Right cardiac atrium (tissue), 5 donors: ENCODE measurements around the gene CELA3B. TPM values are rescaled to one million over a fixed set of nuclear protein-coding genes. Genes with fewer than 3 reads are reported as not detected.
A peak's percentile ranks its signal among the peaks of the same experiment; 100 is the strongest.
"Not testable (repeated sequence)": the region's sequence is repeated elsewhere in the genome, so short reads cannot be mapped to it uniquely, and the experiment has no call there.

Experiments used
- ATAC-seq, 2 donors: fragments of 200-7000 bp; cut with Tn5 transposase; one replicate each; pipeline versions ENCODE4 v1.8.0 to v1.9.1; 2020; ENCODE audit warnings: moderate library complexity in 2 of 2, mild to moderate bottlenecking in 1 of 2
- DNase-seq, 3 donors: peaks; one replicate each; pipeline ENCODE4 v3.0.0-alpha.2; 2020
- H3K27ac ChIP-seq: one replicate; pipeline ENCODE4 v1.5.1; 2013; ENCODE audit warnings: mild to moderate bottlenecking, low read length, control low read depth, moderate library complexity
- H3K27me3 ChIP-seq: one replicate; pipeline ENCODE4 v1.6.1; 2013; ENCODE audit not compliant: control insufficient read depth, insufficient read depth
- H3K4me1 ChIP-seq: one replicate; pipeline ENCODE4 v1.6.1; 2013; ENCODE audit warnings: low read length; ENCODE audit not compliant: control insufficient read depth, insufficient read depth
- H3K4me3 ChIP-seq: one replicate; pipeline ENCODE4 v1.5.1; 2013; ENCODE audit warnings: low read length, control low read depth
- H3K9me3 ChIP-seq: one replicate; pipeline ENCODE4 v1.6.1; 2013; ENCODE audit warnings: low read length; ENCODE audit not compliant: control insufficient read depth
- WGBS: extraction: QIAGEN DNeasy Blood & Tissue Kit; methylation state at CpG from one replicate; pipeline ENCODE4 v1.1.7; 2013; 5-methylcytosine and 5-hydroxymethylcytosine counted together
- intact Hi-C, 4 donors: fragments of 100-400 bp; cut with DNase I; formaldehyde crosslinking; loops; one replicate each; pipeline versions ENCODE4 v1.11.0 to v1.14.0; 2022 to 2023
- polyA plus RNA-seq: library from polyadenylated mRNA; stranded (reverse); fragments of 200-250 nt; gene quantifications from one replicate; pipeline ENCODE4 v1.2.3, GENCODE V29; 2013
- total RNA-seq, 4 donors: library from RNA; stranded (reverse); fragmentation: NEBNext Ultra II Directional; extraction: Animal tissue kit (Norgen Biotek cat#: 25700); gene quantifications; one replicate each; pipeline ENCODE4 v1.2.1, GENCODE V29; 2021
- donor health status: healthy with polysubstance abuse.
- donor health status: DM: no; HTN: yes; CAD: no.
- donor health status: DM: no; HTN: no; CAD: no.
- donor health status: DM: no; HTN: yes; CAD: no; lungs with severe emphysema.
- donor health status: DM: yes; HTN: yes; CAD: no.

Gene CELA3B
- total and polyA plus RNA-seq, 5 donors, result 0.09 to 0.53 TPM; not detected in 3

DNA sequence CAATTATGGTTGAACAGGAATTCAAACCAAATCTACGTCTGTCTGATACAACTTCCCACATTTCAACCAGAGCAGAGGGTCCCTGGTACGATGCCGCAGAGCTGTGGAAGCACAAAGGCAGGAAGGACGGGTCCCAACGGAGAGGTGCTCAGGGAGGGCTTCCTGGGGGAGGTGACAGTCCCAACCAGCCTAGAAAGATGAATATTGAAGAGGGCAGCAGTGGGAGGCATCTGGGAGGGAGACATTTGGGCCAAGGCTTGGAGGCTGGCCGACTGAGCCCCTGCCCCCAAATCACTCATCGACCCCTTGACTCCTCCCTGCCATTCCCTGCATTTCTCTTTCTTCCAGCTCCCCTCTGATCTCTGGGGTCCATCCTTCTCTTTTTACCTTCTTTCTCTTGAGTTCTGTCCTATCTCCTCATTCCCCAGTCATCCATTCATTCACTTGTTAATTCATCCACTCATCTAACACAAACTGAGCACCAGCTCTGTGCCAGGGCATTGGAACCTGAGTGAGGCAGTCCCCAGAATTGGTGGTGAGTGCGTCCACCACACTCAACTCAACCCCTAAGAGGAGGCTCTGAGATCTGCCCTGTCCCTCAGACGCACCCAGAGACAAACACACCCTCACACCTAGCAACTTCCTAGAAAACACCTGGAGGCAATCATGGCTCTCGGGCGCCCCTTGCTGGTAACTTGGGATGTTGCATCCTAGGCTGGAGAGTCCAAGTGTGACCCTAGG lies 13.2 kb upstream of the CELA3B start:
- H3K4me1 ChIP-seq, result peaks cover 1% of the 10 kb centered on the region
- 45% methylated on average over 11 of the region's 11 CpGs for WGBS
- ATAC-seq (peak; percentile 78 to 80), DNase-seq (peak; percentile 65 to 91 (median 87))
- intact Hi-C loops, result loop anchor here in 2 of 4 donors (10.0 kb wide), 2 partner anchors 89 to 99 kb away; no protein-coding TSS in a partner anchor
- no peaks in the 10 kb centered on the region for H3K27me3 ChIP-seq
- no peaks in the 10 kb centered on the region for H3K9me3 ChIP-seq
- H3K4me3 ChIP-seq, result no peak overlapping the region
- H3K27ac ChIP-seq, result no peak overlapping the region

DNA sequence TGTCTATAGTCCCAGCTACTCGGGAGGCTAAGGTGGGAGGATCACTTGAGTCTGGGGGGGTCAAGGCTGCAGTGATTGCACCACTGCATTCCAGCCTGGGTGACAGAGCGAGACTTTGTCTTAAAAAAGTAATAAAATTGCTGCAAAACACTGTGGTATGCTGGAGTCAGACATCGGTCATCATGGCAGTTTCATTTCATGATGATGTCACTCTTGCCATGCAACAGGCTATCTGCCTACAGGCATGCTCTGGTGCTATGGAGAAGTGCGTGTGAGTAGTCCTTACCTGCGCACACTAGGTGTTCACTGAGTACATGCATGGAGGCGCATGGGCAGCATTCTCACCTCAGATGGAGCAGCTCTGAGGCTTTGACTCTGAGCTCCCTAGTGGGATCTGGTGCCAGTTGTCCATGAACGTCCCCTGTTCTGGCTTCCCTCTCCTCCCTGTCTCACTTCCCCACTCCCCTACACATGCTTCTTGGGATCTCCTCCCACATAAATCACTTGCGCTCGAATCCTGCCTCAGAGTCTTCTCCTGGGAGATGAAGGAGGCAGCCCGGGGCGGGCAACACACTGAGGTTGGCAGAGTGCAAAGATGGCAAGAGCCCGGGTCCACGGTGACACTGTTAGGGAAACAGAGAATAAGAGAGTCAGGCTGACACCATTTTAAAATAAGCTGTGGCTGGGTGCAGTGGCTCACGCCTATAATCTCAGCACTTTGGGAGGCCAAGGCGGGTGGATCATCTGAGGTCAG lies 10.4 kb upstream of the CELA3B start:
- intact Hi-C loops, result loop anchor here in 2 of 4 donors (10.0 kb wide), 2 partner anchors 92 to 102 kb away; no protein-coding TSS in a partner anchor
- Histone ChIP-seq H3K4me1 (peaks cover 1% of the 10 kb centered on the region), H3K27ac (no peak overlapping the region), H3K4me3 (no peak overlapping the region), H3K27me3 (no peaks in the 10 kb centered on the region), H3K9me3 (no peaks in the 10 kb centered on the region)
- DNase-seq, result no peak
- ATAC-seq, result no peak
- 80% methylated on average over 15 of the region's 15 CpGs for WGBS

DNA sequence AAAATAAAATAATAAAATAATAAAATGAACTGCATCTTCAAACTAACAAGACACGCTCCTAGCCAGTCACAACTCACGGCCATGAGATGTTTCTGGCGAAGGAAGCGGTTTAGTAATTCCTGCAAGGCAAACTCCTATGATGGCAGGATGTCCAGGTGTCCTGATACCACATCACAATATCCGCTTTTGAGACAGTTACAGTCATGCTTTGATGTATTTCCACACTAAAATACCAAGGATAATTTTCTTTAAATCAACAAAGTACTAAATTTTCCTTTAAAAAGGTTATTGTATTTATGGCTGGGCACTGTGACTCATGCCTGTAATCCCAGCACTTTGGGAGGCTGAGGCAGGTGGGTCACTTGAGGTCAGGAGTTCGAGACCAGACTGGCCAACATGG lies 9.6 kb upstream of the CELA3B start:
- 92% methylated on average over 6 of the region's 6 CpGs for WGBS
- intact Hi-C loops, result loop anchor here in 2 of 4 donors (10.0 kb wide), 2 partner anchors 92 to 102 kb away; no protein-coding TSS in a partner anchor
- H3K4me1 ChIP-seq, ATAC-seq, H3K4me3 ChIP-seq, DNase-seq, H3K27me3 ChIP-seq, H3K9me3 ChIP-seq, H3K27ac ChIP-seq: not testable (repeated sequence)

DNA sequence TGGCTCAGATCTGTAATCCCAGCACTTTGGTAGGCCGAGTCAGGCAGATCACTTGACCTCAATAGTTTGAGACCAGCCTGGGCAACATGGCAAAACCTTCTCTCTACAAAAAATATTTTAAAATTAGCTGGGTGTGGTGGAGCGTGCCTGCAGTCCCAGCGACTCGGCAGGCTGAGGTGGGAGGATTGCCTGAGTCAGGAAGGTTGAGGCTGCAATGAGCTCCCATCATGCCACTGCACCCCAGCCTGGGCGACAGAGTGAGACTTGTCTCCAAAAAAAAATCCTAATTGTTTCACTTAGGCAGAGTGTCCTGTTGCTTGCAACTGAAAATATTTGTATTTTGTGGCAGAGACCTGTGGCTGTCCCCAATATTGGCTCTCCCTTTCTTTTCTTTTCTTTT lies 7.8 kb upstream of the CELA3B start:
- H3K4me3 ChIP-seq, H3K4me1 ChIP-seq, ATAC-seq, H3K27ac ChIP-seq, DNase-seq, H3K27me3 ChIP-seq, H3K9me3 ChIP-seq: not testable (repeated sequence)
- intact Hi-C loops, result loop anchor here in 2 of 4 donors (10.0 kb wide), 2 partner anchors 94 to 104 kb away; no protein-coding TSS in a partner anchor
- WGBS, result 77% methylated on average over 5 of the region's 5 CpGs

DNA sequence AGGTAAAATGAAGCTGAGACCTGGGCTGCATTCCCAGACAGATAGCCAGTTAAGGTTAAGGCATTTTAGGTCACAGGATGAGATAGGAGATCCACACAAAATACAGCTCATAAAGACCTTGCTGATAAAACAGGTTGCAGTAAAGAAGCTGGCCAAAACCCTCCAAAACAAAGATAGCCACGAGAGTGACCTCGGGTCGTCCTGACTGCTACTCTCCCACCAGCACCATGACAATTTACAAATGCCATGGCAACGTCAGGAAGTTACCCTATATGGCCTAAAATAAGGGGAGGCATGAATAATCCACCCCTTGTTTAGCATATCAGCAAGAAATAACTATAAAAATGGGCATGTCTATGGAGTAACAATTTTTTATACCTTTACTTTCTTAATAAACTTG lies 6.3 kb upstream of the CELA3B start:
- intact Hi-C loops, H3K27ac ChIP-seq, H3K27me3 ChIP-seq, H3K9me3 ChIP-seq, H3K4me3 ChIP-seq, H3K4me1 ChIP-seq, DNase-seq, ATAC-seq: not testable (repeated sequence)
- WGBS, result 27% methylated on average over 4 of the region's 4 CpGs

DNA sequence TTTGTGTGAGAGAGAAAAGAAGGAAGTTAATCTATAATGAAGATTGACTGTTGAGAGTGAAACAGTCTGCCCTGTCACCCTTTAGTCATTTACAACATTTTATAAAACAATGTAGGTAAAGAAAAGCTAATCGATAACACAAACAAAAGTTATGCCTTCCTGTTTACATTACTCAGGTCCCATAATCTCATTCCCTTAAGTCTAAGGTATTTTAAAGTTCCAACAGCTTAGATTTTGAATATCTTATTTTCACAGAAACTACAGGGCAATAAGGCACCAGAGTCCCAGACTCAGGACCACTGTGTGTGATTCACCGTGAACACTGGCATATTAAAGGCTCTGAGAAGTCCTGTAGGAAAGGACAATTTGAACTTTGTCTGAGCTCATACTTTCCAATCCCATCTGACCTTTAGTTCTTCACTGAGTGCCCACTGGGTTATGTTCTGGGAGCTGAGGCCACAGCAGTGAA lies 3.8 kb upstream of the CELA3B start:
- H3K4me1 ChIP-seq, result not testable (repeated sequence)
- ATAC-seq, result peak in 1 of 2 donors; percentile 37

DNA sequence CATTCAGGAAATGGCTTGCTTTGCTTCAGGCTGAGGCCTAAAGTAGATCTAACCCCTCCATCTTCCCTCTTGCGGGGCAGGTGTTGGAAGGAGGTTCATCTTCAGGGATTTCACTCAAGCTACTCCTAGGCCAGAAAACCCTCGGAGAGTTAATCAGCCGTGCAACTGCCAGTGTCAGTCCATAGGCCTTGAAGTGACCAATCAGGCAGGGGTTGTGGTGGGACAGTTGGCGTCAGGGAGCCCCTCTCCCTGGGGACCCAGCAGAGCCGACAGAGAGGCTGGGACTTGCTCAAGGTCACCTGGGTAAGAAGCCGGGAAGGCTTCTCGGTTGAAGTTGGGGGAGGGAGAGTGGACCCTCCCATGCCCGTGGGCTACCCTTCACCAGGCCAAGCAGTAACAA lies 2.9 kb upstream of the CELA3B start:
- ATAC-seq, result peak in 1 of 2 donors; percentile 8
- H3K9me3 ChIP-seq, DNase-seq, H3K4me3 ChIP-seq, H3K27me3 ChIP-seq, H3K27ac ChIP-seq, H3K4me1 ChIP-seq, intact Hi-C loops: not testable (repeated sequence)
- 77% methylated on average over 8 of the region's 8 CpGs for WGBS

More for the DNA sequence above, 3.8 kb upstream of the CELA3B start:
- DNase-seq, H3K4me3 ChIP-seq, H3K27me3 ChIP-seq, H3K27ac ChIP-seq, intact Hi-C loops, H3K9me3 ChIP-seq: not testable (repeated sequence)
- 68% methylated on average over 2 of the region's 2 CpGs for WGBS

DNA sequence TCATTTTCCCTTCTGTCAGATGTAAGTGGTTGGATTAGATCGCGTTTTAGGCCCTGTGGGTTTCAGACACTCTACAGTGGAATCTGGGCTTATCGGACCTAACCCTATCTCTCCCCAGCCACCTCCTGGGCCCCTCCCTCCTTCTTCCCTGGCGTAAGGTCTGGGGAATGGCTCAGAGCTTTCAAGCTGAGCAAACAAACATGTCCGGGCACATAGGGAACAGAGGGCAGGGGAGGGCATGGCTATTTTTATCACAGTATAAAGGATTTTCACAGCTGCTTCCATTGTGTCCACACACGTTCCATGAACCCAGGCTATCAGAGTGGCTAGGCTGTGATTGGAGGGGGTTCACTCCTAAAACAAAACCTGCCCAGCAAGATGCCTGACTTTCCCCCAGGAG lies 2.1 kb upstream of the CELA3B start:
- peak overlapping the region; percentile 62 for H3K27ac ChIP-seq
- DNase-seq, result peak in 2 of 3 donors; percentile 62
- H3K4me1 ChIP-seq, H3K27me3 ChIP-seq, H3K9me3 ChIP-seq, H3K4me3 ChIP-seq, intact Hi-C loops: not testable (repeated sequence)
- WGBS, result 38% methylated on average over 6 of the region's 6 CpGs
- peak; percentile 90 to 94 for ATAC-seq

DNA sequence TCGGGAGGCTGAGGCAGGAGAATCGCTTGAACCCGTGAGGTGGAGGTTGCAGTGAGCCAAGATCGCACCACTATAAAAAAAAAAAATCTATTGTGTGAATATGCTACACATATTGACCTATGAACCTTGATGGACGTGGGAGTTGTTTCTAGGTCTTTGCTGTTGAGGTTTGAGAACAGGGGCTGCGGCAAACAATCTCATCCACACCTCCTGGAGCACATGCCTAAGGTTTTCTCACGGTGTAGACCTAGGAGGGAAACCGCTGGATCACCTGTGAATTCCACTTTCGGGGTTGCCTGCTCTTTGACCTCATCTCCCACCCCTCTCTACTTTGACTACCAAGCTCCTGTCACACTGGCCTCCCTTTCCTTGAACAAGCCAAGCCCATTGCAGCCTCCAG lies 1.5 kb upstream of the CELA3B start:
- H3K9me3 ChIP-seq, H3K4me1 ChIP-seq, H3K27ac ChIP-seq, H3K27me3 ChIP-seq, H3K4me3 ChIP-seq, intact Hi-C loops, ATAC-seq: not testable (repeated sequence)
- peak in 1 of 3 donors; percentile 10 for DNase-seq
- WGBS, result 90% methylated on average over 9 of the region's 9 CpGs

DNA sequence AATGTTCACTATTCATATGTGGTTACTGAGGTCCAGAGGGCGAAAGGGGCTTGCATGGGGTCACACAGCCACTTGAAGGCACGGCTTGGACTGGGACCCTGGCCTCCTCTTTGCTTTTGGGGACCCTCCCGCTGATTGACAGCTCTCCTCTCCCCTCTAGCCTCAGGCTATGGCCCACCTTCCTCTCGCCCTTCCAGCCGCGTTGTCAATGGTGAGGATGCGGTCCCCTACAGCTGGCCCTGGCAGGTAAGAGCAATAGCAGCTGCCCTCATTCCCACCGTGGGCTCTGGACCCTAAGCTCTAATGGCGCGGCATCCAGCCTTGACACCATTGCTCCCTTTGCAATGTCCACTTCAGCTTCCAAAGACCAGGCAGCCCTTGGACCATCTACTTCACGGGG lies 1.4 kb downstream of the CELA3B start:
- 90% methylated on average over 11 of the region's 11 CpGs for WGBS
- H3K9me3 ChIP-seq, H3K27me3 ChIP-seq, H3K4me3 ChIP-seq, H3K4me1 ChIP-seq, H3K27ac ChIP-seq, intact Hi-C loops, ATAC-seq: not testable (repeated sequence)
- peak in 1 of 3 donors; percentile 6 for DNase-seq
